ENCODE data around the gene LIAS. TPM values are rescaled to one million over a fixed set of nuclear protein-coding genes. Genes with fewer than 3 reads are reported as not detected.

LIAS gene
- polyA plus RNA-seq, 1 donor from 2014 or later, result 24.6 TPM

- Histone ChIP-seq H3K27ac (ENCODE audit: low read length) (no peak overlapping the region), H2AFZ (ENCODE audit: low read depth, low read length) (no peak overlapping the region), H3K36me3 (ENCODE audit: insufficient read depth, low read length) (no peaks in the 10 kb centered on the region), H3K9ac (ENCODE audit: low read length) (no peak overlapping the region), H3K79me2 (replicated peaks; ENCODE audit: insufficient read depth, low read length) (no peaks in the 10 kb centered on the region), H4K20me1 (ENCODE audit: insufficient read depth) (no peaks in the 10 kb centered on the region), H3K9me3 (ENCODE audit: low read length) (no peaks in the 10 kb centered on the region), H3K9me2 (ENCODE audit: insufficient read depth, low read length) (no peaks in the 10 kb centered on the region), H3F3A (ENCODE audit: insufficient read depth, low read length, poor library complexity, severe bottlenecking) (no peaks in the 10 kb centered on the region), H3K4me3 (ENCODE audit: low read length) (no peak overlapping the region), H3K4me2 (ENCODE audit: low read length) (no peak overlapping the region), H3K27me3 (ENCODE audit: insufficient read depth, low read depth, low read length) (no peaks in the 10 kb centered on the region)
- TF ChIP-seq POLR2AphosphoS5 (IDR thresholded peaks at IDR 0.05), result no peak
- TF ChIP-seq SMC3 (conservative IDR thresholded peaks at IDR 0.05; ENCODE audit: poor library complexity), result no peak
- no peak for TF ChIP-seq MXI1 (conservative IDR thresholded peaks at IDR 0.05; ENCODE audit: poor library complexity, severe bottlenecking)
- TF ChIP-seq EZH2 (IDR thresholded peaks at IDR 0.05; ENCODE audit: borderline replicate concordance, insufficient read depth, low read length, poor library complexity, severe bottlenecking), result no peak
- TF ChIP-seq TAF1 (IDR thresholded peaks at IDR 0.05; ENCODE audit: low read depth), result no peak
- no peak for TF ChIP-seq RAD21 (conservative IDR thresholded peaks at IDR 0.05)
- no peak for TF ChIP-seq CTCF (IDR thresholded peaks at IDR 0.05; ENCODE audit: poor library complexity, severe bottlenecking)
Observed at GRCh38 chr4:39429476-39430334, 29.2 kb upstream of the LIAS start.

GRCh38 chr4:39433878-39434492 lies 24.9 kb upstream of the LIAS start:
- Histone ChIP-seq H3K27ac (ENCODE audit: low read length) (no peak overlapping the region), H3K4me2 (ENCODE audit: low read length) (no peak overlapping the region), H3K79me2 (replicated peaks; ENCODE audit: insufficient read depth, low read length) (no peaks in the 10 kb centered on the region), H3K9ac (ENCODE audit: low read length) (no peak overlapping the region), H3K4me3 (ENCODE audit: low read length) (no peak overlapping the region), H3K9me2 (ENCODE audit: insufficient read depth, low read length) (no peaks in the 10 kb centered on the region), H3K36me3 (ENCODE audit: insufficient read depth, low read length) (no peaks in the 10 kb centered on the region), H4K20me1 (ENCODE audit: insufficient read depth) (no peaks in the 10 kb centered on the region), H3K27me3 (ENCODE audit: insufficient read depth, low read depth, low read length) (no peaks in the 10 kb centered on the region), H3F3A (ENCODE audit: insufficient read depth, low read length, poor library complexity, severe bottlenecking) (no peaks in the 10 kb centered on the region), H3K9me3 (ENCODE audit: low read length) (no peaks in the 10 kb centered on the region), H2AFZ (ENCODE audit: low read depth, low read length) (no peak overlapping the region)
- TF ChIP-seq REST (IDR thresholded peaks at IDR 0.05; ENCODE audit: borderline replicate concordance) (no peak), MXI1 (conservative IDR thresholded peaks at IDR 0.05; ENCODE audit: poor library complexity, severe bottlenecking) (no peak), RAD21 (conservative IDR thresholded peaks at IDR 0.05) (no peak), CTCF (IDR thresholded peaks at IDR 0.05; ENCODE audit: poor library complexity, severe bottlenecking) (no peak), SMC3 (conservative IDR thresholded peaks at IDR 0.05; ENCODE audit: poor library complexity) (no peak), TAF1 (IDR thresholded peaks at IDR 0.05; ENCODE audit: low read depth) (no peak), EZH2 (IDR thresholded peaks at IDR 0.05; ENCODE audit: borderline replicate concordance, insufficient read depth, low read length, poor library complexity, severe bottlenecking) (no peak), POLR2AphosphoS5 (IDR thresholded peaks at IDR 0.05) (no peak), EP300 (conservative IDR thresholded peaks at IDR 0.05; ENCODE audit: poor library complexity, severe bottlenecking) (no peak)
